Activated CD8-positive, alpha-beta memory T cell treated with anti-CD3 and anti-CD28 coated beads for 48 hours (primary cell): ENCODE data around the gene ZNF106.

Experiments used
- DNase-seq, 3 experiments: peaks; one replicate each; pipeline ENCODE4 v3.0.0-alpha.2; 2020; ENCODE audit warnings: low read depth in 2 of 3, low spot score in 2 of 3

ZNF106 gene

DNA sequence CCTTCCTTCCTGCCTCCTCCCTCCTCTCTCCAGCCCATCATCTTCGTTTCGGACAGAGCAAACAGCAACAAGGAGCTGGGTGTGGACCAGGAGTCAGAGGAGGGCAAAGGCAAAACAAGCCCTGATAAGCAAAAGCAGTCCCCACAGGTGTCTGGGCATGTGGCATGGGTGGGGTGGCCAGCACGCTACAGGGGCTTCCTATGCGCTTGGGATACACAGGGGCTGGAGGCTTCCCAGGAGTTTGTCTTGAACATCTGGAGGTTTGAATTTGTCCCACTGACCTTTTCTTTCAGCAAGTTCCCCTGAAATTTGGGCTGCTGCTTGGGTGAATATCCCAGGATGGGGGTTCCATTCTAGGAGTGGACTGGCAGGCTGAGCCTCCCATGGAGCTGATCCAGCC is 82.8 kb downstream of the ZNF106 start:
- DNase-seq: no peak

DNA sequence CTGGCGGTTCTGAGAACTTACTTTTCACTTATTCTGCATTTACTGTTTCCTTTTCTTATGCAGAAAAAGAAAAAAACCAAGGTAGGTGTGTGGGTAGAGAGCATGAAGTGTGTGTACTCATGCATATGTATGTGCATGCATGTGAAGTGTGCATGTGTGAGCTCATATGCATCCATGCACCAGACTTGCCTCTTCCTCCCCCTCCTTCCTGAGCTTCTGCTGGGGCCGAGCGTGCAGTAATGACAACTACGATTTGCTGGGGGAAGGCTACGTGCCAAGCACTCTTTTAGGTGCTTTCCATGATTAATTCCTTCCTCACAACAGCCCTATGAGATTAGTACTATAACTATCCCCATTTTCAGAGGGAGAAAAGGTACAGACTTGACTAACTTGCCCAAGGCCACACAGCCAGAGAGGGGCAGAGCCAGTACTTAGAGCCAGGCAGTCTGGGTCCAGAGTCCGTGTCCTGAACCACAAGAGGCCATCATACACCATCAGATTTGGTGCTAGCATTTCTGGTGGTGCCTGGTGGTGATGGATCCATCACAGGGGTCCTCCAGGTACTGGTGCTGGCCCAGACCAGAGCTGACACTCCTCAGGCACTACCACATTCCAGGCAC is 85.0 kb downstream of the ZNF106 start:
- no peak for DNase-seq

DNA sequence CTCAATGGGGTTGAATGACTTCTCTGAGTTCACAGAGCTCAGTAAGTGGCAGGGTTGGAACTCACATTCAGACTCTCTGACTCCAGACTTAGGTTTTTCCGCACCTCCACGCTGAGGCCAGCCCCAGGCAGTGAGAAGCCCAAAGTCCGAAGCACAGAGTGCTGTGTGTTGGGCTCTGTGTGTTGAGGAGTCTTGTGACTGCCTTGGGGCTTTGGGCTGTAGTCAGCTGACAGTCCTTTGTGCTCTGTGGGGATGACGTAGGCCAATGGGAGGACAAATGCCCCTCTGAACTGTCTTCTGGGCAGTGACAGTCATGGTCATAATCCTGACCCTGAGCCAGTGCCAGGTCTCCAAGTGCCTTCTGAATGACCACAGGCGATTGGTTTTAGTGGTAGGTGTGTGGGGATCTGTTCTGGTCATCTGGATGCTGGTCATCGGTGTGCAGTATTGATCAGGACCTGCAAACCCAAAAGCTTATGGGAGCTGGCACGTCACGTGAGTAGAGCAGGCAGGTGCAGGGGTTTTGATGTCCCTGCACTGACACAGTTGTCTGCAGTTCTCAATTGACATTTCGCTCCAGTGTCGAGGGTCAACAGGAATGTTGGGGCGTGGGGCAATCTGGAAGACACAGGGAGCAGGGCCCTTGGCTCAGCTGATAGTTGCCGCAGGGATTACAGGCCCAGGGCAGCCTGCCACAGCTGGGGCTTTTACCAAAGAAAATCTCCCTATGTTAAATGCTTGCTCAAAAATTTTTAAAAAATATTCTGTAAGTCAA is 86.3 kb downstream of the ZNF106 start:
- DNase-seq: no peak

DNA sequence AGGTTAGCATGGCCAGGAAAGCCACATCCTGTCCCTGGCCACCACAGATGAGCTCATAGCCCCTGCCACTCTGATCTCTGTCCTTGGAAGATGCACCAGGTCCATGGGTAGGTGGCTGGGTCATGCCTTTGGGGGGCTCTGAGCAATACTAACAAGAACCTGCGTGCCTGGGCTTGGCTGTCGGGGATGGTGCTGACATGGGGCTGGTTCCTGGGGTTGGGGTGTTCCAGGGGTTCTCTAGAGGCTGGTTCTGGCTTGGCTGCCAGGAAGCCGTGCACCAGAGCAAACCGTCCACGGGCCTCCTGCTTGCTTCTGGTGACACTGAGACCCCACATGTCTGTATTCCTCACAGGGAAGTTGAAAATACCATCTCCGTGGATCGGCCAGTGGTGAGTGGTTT is 87.6 kb downstream of the ZNF106 start:
- no peak for DNase-seq

DNA sequence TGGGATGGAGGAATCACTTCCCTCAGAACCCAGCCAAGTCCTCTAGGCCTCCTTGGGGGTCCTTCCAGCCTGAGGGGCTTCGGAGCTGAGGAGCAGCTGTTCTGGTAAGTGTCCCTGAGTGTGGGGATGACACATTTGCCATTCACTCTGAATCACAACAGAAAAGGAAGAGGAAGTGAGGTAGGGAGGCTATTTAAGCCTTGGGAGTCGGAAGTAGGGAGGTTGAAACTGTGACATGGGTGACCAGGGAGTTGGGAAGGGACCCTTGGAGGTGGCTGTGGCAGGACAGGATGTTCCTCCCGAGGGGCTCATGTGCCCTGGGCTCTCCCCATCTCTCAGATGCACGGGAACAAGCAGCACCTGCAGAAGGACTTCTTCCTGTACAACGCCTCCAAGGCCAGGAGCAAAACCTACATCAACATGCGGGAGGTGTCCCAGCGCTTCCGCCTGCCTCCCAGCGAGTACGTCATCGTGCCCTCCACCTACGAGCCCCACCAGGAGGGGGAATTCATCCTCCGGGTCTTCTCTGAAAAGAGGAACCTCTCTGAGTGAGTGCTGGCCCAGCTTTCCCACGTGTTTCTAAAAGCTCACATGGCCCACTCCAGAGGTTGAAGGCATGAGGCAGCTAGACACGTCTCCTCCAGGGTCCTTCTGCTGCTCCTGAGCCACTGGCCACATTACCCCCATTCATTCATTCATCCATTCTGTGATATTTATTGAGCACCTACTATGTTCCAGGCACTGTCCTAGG is 88.3 kb downstream of the ZNF106 start:
- DNase-seq: no peak

DNA sequence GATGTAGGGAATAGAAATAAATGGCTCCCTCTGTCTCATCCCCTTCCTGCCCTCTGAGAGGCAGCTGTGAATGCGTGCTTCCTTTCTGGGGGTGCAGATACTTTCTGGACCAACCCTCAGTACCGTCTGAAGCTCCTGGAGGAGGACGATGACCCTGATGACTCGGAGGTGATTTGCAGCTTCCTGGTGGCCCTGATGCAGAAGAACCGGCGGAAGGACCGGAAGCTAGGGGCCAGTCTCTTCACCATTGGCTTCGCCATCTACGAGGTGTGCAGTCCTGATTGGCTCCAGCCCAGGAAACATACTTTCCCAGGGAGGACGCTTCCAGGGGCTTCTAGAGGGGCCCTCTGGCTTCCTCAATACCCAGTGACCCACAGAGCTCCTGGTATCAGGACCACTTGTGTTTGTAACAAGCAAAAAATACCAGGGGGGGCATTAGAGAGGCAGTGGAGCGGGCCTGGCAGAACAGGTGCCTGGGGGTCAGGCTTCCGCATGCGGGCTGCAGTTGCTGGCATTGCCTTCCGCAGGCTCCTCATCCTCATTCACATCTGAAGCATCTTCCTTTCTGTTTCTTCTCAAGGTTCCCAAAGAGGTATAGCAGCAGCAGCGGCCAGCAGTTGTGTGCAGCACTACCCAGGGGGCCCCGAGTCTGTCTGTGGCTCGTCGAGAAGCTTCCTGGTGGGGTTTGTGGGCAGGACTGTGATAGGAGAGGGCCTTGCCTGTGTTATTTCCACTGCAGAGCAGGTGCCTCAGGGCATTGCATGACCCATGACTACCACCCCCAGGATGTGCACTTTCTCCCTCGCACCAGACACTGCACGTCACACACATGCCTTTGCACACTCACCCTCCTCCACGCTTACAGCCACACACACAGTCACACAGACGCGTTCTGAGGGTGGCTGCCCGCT is 89.1 kb downstream of the ZNF106 start:
- no peak for DNase-seq

DNA sequence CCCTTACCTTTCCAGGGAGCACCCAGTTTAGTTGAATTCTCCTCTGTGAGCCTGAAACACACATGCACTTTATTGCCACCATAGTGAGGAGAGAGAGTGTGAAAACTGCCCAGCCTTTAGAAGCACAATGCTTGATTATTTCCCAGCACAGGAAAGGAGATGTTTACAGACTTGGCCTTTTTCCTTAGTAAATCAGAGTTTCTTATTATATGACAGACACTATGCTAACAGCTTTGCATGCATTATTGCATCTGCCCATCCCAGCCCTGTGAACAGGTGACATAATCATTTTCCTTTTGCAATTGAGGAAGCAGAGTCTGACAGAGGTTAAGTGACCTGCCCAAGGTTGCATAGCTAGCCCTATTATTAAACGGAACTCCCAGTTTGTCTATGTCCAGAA is 95.1 kb downstream of the ZNF106 start:
- no peak for DNase-seq

DNA sequence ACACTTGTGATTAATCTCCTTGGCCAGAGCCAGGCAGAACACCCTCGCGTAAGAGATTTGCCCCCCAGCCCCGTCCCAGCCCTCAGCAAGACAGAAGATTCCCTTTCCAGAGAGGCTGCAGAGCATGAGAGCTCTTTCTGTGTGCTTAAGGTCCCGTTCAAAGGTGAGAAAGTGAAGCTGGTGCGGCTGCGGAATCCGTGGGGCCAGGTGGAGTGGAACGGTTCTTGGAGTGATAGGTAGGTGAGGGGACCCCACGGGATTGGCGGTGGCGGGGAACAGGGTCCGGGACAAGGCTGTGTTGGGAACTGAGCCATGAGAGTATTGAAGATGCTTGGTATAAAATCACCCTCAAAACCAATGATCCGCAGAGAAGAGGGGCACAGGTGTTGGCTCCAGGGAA is 96.8 kb downstream of the ZNF106 start:
- DNase-seq: no peak

DNA sequence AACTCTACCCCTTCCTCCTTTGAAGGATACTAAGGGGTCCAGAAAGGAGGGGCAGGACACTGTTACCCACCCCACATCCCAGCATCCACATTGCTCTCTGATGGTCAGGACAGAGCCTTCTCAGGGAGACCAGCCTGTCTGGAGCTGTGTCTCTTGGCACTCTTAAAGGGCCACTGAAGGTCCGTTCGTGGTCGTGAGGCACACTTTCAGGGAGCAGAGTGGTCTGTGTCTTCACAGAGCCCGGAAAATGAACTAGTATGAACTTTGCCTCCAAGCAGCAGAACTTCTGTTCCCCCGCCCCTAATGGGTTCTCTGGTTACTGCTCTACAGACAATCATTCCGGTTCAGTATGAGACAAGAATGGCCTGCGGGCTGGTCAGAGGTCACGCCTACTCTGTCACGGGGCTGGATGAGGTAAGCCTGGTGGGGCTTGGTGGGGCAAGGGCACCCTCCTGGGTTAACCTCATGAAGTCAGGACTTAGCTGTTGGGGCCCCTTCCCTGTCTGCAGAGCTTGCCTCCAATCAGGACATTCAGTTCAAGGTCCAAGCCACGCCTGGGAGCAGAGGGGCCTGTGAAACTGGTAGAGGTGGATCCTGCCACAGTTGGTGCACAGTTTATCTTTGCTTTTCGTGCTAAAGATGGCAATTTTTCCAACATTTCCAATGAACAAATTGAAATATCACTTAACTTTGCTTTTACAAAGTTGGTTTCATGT is 98.5 kb downstream of the ZNF106 start:
- no peak for DNase-seq

DNA sequence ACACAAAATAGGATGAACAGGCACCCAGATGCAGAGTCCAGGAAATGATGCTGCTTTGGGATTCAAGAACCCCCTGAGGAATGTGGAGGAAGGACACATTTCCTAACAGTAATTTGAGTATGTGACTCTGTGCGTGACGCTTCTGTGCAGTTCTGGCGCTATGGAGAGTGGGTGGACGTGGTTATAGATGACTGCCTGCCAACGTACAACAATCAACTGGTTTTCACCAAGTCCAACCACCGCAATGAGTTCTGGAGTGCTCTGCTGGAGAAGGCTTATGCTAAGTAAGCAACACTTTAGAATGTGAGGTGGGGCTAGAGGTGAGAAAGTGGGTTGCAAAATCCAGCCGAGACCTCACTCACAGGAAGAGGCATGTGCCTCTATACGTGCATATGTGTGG is 103.3 kb downstream of the ZNF106 start:
- no peak for DNase-seq

DNA sequence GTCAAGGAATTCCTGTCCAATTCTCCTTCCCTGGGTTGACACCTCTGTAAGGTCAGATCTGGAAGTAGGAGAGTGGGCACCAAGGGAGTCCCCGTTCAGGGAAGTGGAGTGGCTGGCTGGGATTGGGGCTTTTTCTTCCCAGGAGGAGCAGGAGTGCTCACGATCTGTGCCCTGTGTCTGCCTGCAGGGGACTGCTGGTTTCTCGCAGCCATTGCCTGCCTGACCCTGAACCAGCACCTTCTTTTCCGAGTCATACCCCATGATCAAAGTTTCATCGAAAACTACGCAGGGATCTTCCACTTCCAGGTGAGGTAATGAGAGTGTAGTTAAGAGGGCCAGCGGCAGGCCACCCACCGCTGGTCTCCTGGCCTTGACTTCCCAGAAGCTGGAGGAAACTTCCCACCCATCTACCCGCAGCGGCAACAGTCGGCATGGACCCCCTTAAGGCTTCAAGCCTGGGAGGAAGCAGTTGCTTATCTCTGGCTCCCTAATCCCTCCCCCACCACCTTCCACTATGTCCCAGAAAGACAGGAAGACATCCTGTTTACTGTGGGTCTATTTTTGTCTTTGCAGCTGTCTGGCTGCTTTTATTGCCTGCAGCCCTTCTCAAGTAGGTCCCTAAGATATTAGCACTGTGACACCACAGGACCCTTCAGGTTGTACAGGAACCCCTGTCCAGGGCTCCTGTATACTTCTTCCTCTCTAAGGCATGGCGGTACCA is 104.8 kb downstream of the ZNF106 start:
- DNase-seq: no peak

DNA sequence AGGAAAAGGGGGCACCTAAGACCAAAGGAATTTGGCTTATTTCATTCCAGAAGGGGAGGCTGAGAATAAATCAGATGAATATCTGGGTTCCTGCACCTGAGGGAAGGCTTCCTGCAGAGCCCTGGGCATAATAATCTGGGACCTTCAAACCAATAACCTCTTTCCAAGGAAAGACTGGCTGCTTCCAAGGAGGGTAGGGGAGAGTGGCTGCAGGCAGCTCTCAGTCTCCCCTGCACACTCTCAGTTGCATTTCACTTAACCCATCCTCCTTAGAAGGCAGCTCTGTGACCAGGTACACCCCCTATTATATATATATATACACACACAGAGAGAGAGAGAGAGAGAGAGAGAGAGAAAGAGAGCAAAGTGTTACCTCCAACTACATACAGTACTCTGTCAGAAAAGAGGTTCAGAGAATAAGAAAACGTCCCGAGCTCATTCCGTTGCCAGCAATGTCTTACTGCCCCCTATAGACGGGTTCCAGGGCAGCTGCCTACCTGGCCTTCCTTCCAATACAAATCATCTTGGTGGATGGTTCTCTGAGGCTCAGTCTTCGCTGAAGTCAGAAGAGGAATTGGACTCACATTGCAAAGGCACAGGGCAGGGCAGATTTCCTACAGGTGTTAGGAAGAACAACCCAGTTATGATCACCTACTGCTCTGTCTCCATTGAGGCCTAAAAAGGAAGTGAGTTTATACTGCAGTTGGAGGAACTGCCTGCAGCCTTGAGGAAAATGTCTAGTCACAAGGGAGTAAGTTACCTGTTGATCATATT is 105.5 kb downstream of the ZNF106 start:
- no peak for DNase-seq

DNA sequence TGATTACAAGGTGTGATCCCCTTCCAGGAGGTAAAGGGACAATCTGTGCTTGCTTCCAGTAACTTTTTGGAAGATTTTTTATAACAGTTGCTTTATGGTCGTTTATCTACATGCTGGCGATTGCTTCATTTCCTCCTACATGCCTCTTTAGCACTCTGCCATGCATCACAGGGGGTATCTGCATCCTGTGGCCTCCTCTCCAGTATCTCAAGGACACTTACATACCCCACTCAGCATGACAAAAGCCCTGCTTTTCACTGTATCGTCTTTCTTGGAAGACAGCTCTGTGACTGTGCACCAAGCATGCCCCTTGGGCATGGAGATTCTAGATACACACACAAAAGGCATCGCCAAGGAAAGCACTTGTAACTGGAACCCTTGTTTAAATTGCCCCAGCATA is 106.3 kb downstream of the ZNF106 start:
- no peak for DNase-seq

DNA sequence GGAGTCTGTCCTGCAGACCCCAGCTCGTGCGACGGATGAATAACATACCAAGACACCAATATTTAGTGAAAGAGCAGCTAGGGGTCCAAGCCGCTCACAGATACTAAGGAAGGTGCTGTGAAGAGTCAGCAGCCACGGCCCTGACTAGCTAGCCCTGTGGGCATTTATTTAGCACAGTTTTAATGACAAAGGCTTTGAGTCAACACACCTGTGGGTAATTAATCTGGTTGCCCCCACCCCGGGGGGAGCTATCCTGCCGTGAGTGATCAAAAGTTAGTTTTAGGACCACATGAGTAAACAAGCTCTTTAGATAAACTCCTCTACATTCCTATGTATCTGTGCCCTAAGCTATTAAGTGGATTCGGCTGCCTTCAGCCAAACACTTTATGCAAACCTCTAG is 112.9 kb downstream of the ZNF106 start:
- no peak for DNase-seq

DNA sequence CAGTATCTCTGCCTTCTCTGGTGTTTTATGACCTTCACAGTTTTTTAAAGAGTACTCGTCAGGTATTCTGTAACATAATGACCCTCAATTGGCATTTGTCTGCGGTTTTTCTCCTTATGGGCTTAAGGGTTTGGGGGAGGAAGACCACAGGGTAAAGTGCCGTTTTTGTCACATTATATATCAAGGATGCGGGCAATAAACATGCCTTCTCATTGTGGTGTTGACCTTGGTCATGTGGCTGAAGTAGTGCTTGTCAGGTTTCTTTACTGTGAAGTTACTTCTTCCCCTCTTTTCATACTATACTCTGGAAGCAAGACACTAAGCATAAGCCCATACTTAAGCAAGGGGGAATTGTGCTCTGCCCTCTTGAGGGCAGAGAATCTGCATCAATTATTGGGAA is 115.0 kb downstream of the ZNF106 start:
- DNase-seq: no peak

DNA sequence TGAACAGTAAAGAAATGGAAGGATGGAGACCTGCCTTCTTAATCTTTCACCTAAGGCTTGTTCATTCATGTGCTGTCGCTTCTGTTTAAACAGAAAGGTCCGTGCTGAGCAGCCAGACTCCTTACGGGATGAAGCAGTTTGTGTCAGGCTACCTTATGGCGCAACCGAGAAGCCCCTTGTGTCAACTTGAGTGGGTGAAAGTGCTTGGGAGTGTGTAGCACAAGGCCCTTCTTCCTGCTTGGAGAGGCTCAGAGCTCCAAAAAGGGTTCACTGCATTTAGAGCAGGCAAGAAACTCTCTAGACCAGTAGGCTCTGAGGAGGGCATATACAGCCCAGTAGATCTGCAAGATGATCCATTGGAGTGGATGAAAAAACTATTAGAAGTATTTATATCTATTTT is 115.7 kb downstream of the ZNF106 start:
- DNase-seq: no peak

DNA sequence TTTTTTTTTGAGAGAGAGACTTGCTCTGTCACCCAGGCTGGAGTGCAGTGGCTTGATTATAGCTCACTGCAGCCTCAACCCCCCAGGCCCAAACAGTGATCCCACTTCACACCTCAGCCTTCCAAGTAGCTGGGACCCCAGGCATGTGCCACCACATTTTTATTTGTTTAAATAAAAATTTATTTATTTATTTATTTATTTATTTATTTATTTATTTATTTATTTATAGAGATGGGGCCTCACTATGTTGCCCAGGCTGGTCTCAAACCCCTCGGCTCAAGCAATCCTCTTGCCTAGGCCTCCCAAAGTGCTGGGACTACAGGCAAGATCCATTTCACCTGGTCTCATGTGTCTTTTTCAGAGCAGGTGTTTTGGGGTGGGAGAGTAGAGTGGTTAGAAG is 116.1 kb downstream of the ZNF106 start:
- no peak for DNase-seq

DNA sequence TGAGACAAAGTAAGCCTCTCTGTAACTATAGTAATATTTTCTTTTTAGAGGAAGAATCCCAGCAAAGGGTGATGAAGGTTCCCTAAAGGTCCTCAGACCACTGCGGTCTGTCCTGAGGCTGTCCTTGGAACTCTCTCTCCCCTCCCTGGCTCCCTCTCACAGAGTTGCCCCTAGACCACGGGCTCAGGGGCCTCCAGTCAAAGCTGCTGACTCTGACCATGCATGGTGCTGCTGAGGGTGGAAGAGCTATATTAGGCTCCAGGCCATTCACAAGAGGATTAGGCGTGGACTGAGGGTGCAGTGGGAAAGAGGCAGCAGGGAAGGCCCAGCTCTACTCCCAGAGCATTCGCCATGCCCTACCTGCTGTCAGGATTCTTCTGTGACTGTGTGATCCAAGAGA is 117.0 kb downstream of the ZNF106 start:
- DNase-seq: no peak

DNA sequence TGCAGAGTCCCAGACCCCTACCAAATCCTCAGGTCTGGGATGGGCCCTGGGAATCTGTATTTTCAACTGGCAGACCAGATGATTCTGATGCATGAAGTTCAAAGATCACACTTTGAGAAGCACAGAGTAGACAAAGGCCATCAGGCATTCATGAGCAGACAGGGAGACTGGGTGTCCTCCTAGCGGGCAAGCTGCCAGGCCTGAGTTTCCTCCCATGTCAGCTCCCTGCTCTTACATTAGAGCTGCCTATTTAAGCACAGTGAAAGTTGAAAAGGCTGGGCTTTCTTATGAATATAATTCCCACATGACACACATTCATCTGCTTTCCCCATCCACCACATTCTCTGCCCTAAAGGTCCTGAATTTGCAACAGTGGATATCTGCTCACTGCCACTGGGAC is 117.7 kb downstream of the ZNF106 start:
- no peak for DNase-seq
